HEK293 (cell line): Measurements from ENCODE around the gene SSTR3.

Experiments used
- CTCF ChIA-PET: fragments of 350-600 bp; formaldehyde crosslinking; extraction: SDS; loops from one replicate; lab custom pipeline; 2021; ENCODE audit warnings: antibody characterized with exemption; lab: Yijun Ruan, JAX
- POLR2A ChIA-PET: fragments of 300-600 bp; formaldehyde crosslinking; extraction: SDS; loops from one replicate; lab custom pipeline; 2020; ENCODE audit warnings: antibody characterized with exemption, inconsistent platforms; lab: Yijun Ruan, JAX
- H3K27ac ChIP-seq: fragments of 200-500 bp; sonication (Bioruptor generic); 2 replicates; pipeline ENCODE4 v1.5.1; 2014; ENCODE audit warnings: low read depth, low read length, control low read depth, inconsistent platforms; ENCODE audit errors: extremely low read depth
- H3K36me3 ChIP-seq, 2 experiments: fragments of 200-500 bp in 1 of 2; sonication (Bioruptor generic) in 1 of 2; 1 replicate in 1 of 2; 2 replicates in 1 of 2; pipeline ENCODE4 v1.5.1; 2014 to 2017; ENCODE audit warnings: inconsistent platforms in 2 of 2, low read length in 2 of 2; ENCODE audit not compliant: control insufficient read depth in 2 of 2, insufficient read depth in 1 of 2
- H3K4me1 ChIP-seq: fragments of 200-500 bp; sonication (Bioruptor generic); 2 replicates; pipeline ENCODE4 v1.5.1; 2014; ENCODE audit warnings: mild to moderate bottlenecking, low read length, inconsistent platforms; ENCODE audit not compliant: control insufficient read depth, insufficient read depth
- H3K4me3 ChIP-seq: 2 replicates; pipeline ENCODE4 v1.5.1; 2011; ENCODE audit warnings: low read depth, mild to moderate bottlenecking, control low read depth, low read length, moderate library complexity
- H3K9me3 ChIP-seq: fragments of 200-500 bp; sonication (Bioruptor generic); 2 replicates; pipeline ENCODE4 v1.5.1; 2014; ENCODE audit warnings: low read depth, low read length, inconsistent platforms; ENCODE audit not compliant: control insufficient read depth, insufficient read depth
- FEZF1 ChIP-seq: fragments of 450-650 bp; formaldehyde crosslinking; IDR thresholded peaks from 2 replicates; pipeline ENCODE4 v1.5.1; 2016; ENCODE audit warnings: missing biosample characterization, missing genetic modification characterization
- GLI2 ChIP-seq: fragments of 450-650 bp; formaldehyde crosslinking; IDR thresholded peaks from 2 replicates; pipeline ENCODE4; 2017; ENCODE audit warnings: missing biosample characterization, missing genetic modification characterization, low read depth, borderline replicate concordance
- HIC1 ChIP-seq: fragments of 450-650 bp; formaldehyde crosslinking; IDR thresholded peaks from 2 replicates; pipeline ENCODE4 v1.5.1; 2016; ENCODE audit warnings: missing biosample characterization, missing genetic modification characterization
- INSM2 ChIP-seq: fragments of 450-650 bp; formaldehyde crosslinking; IDR thresholded peaks from 2 replicates; pipeline ENCODE4 v1.5.1; 2016; ENCODE audit warnings: missing biosample characterization, missing genetic modification characterization
- PRDM1 ChIP-seq: fragments of 450-650 bp; formaldehyde crosslinking; IDR thresholded peaks from 2 replicates; pipeline ENCODE4; 2016; ENCODE audit warnings: missing biosample characterization, missing genetic modification characterization
- PRDM10 ChIP-seq: fragments of 450-650 bp; formaldehyde crosslinking; IDR thresholded peaks from 2 replicates; pipeline ENCODE4 v1.5.1; 2016; ENCODE audit warnings: missing biosample characterization, missing genetic modification characterization
- TSHZ1 ChIP-seq: fragments of 450-650 bp; formaldehyde crosslinking; IDR thresholded peaks from 2 replicates; pipeline ENCODE4 v1.5.1; 2016; ENCODE audit warnings: missing biosample characterization, missing genetic modification characterization, borderline replicate concordance
- WT1 ChIP-seq: fragments of 450-650 bp; formaldehyde crosslinking; IDR thresholded peaks from 2 replicates; pipeline ENCODE4 v1.5.1; 2016; ENCODE audit warnings: missing biosample characterization, missing genetic modification characterization
- ZBTB8A ChIP-seq: fragments of 450-650 bp; formaldehyde crosslinking; IDR thresholded peaks from 2 replicates; pipeline ENCODE4 v1.5.1; 2016; ENCODE audit warnings: missing biosample characterization, missing genetic modification characterization
- ZNF132 ChIP-seq: fragments of 450-650 bp; formaldehyde crosslinking; IDR thresholded peaks from 2 replicates; pipeline ENCODE4 v1.5.1; 2017; ENCODE audit warnings: missing biosample characterization, missing genetic modification characterization, borderline replicate concordance
- ZNF169 ChIP-seq: fragments of 450-650 bp; formaldehyde crosslinking; IDR thresholded peaks from 2 replicates; pipeline ENCODE4 v1.5.1; 2016; ENCODE audit warnings: missing biosample characterization, missing genetic modification characterization
- ZNF221 ChIP-seq: fragments of 450-650 bp; formaldehyde crosslinking; IDR thresholded peaks from 2 replicates; pipeline ENCODE4 v1.5.1; 2017; ENCODE audit warnings: missing biosample characterization, missing genetic modification characterization, borderline replicate concordance
- ZNF354C ChIP-seq: fragments of 450-650 bp; formaldehyde crosslinking; IDR thresholded peaks from 2 replicates; pipeline ENCODE4 v1.5.1; 2016; ENCODE audit warnings: missing biosample characterization, missing genetic modification characterization, low read depth, borderline replicate concordance
- ZNF488 ChIP-seq: fragments of 450-650 bp; formaldehyde crosslinking; IDR thresholded peaks from 2 replicates; pipeline ENCODE4 v1.5.1; 2016; ENCODE audit warnings: missing biosample characterization, missing genetic modification characterization
- ZNF621 ChIP-seq: fragments of 450-650 bp; formaldehyde crosslinking; IDR thresholded peaks from 2 replicates; pipeline ENCODE4 v1.5.1; 2017; ENCODE audit warnings: missing biosample characterization, missing genetic modification characterization
- ZNF624 ChIP-seq: fragments of 450-650 bp; formaldehyde crosslinking; IDR thresholded peaks from 2 replicates; pipeline ENCODE4 v1.5.1; 2017; ENCODE audit warnings: missing biosample characterization, missing genetic modification characterization
- ZSCAN16 ChIP-seq: fragments of 450-650 bp; formaldehyde crosslinking; IDR thresholded peaks from 2 replicates; pipeline ENCODE4 v1.5.1; 2016; ENCODE audit warnings: missing biosample characterization, missing genetic modification characterization

SSTR3 gene

GRCh38 chr22:37181681-37182080 lies 30.6 kb downstream of the SSTR3 start:
- no peaks in the 10 kb centered on the region; the same call in 1 of the 2 replicates for H3K4me1 ChIP-seq
- H3K9me3 ChIP-seq, result no peaks in the 10 kb centered on the region
- TF ChIP-seq WT1 (tag by site-specific recombination), result no peak
- TF ChIP-seq ZNF221, result no peak
- TF ChIP-seq GLI2 (tag by site-specific recombination), result no peak
- no peak for TF ChIP-seq ZNF488
- TF ChIP-seq ZSCAN16 (tag by site-specific recombination), result no peak
- no peak for TF ChIP-seq ZBTB8A (tag by site-specific recombination)
- TF ChIP-seq ZNF354C (tag by site-specific recombination), result no peak
- no peak for TF ChIP-seq ZNF132 (tag by site-specific recombination)
- no peak for TF ChIP-seq TSHZ1 (tag by site-specific recombination)
- TF ChIP-seq INSM2 (tag by site-specific recombination), result no peak
- no peak for TF ChIP-seq ZNF621 (tag by site-specific recombination)
- no peak for TF ChIP-seq PRDM1 (tag by site-specific recombination)
- no peak for TF ChIP-seq ZNF169 (tag by site-specific recombination)
- no peak for TF ChIP-seq PRDM10 (tag by site-specific recombination)
- TF ChIP-seq HIC1 (tag by site-specific recombination), result no peak
- TF ChIP-seq ZNF624, result no peak
- TF ChIP-seq FEZF1, result no peak
- H3K27ac ChIP-seq, result no peak overlapping the region
- no peak overlapping the region for H3K4me3 ChIP-seq
- no peaks in the 10 kb centered on the region for H3K36me3 ChIP-seq
- CTCF ChIA-PET, result interaction anchor here (0.9 to 1.6 kb wide), 2 partner anchors 15 to 16 kb away, joined by 3 read pairs; no protein-coding TSS in a partner anchor
- POLR2A ChIA-PET, result no interaction called here
